WI38 (cell line): Measurements from ENCODE around the gene SLC25A48.

Experiments used
- H3K4me3 ChIP-seq: 2 replicates; pipeline ENCODE4 v1.5.1; 2011; ENCODE audit warnings: low read depth, mild to moderate bottlenecking, control low read depth, low read length
- TF ChIP-seq, protein P1 (sequence below): IDR thresholded peaks from 2 replicates; pipeline ENCODE4 v1.5.1; 2012; ENCODE audit warnings: low read depth, mild to moderate bottlenecking, control low read depth, low read length

Gene SLC25A48

DNA sequence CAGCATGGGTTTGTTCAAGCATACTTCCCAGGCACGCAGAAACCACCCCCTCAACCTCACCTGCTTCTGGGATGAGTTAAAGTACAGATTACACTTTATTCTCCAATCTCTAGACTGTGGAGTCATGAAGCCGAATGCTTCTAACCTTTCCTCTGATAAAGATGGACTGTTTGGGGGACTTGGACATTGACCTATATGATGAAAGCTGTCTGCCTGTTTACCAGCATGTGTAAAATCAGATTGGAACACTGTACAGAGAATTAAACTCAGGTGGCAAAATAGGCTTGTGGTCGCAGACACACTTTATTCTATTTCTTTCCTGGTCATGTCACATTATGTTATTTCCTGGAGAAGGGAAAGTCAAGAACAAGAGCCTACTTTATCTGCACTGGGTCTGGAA, 35.5 kb downstream of the SLC25A48 start:
- H3K4me3 ChIP-seq: no peak overlapping the region
- TF ChIP-seq, protein P1, sequence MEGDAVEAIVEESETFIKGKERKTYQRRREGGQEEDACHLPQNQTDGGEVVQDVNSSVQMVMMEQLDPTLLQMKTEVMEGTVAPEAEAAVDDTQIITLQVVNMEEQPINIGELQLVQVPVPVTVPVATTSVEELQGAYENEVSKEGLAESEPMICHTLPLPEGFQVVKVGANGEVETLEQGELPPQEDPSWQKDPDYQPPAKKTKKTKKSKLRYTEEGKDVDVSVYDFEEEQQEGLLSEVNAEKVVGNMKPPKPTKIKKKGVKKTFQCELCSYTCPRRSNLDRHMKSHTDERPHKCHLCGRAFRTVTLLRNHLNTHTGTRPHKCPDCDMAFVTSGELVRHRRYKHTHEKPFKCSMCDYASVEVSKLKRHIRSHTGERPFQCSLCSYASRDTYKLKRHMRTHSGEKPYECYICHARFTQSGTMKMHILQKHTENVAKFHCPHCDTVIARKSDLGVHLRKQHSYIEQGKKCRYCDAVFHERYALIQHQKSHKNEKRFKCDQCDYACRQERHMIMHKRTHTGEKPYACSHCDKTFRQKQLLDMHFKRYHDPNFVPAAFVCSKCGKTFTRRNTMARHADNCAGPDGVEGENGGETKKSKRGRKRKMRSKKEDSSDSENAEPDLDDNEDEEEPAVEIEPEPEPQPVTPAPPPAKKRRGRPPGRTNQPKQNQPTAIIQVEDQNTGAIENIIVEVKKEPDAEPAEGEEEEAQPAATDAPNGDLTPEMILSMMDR: no peak

DNA sequence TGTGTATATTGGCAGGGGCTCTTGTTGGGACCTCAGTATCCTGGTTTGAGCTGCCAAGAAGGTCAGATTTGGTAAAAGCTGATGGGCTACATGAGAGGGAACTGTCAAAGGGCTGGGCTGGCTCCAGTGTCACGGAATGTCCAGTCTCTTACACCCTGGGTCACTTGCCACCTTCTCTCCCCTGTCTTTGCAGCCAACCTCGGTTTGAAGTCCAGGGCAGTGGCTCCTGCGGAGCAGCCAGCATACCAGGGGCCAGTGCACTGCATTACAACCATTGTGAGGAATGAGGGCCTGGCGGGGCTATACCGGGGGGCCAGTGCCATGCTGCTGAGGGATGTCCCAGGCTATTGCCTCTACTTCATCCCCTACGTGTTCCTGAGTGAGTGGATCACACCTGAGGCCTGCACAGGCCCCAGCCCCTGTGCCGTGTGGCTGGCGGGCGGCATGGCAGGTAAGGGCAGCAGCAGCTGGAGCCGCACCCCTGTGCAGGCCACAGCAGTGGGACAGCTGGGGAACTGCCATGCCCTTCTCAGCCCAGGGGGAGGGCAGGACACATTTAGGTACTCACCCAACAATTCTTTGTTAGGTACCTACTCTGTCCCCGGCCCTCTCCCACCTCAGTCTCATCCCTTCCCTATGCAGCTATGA, 36.9 kb downstream of the SLC25A48 start:
- no peak overlapping the region for H3K4me3 ChIP-seq
- TF ChIP-seq, protein P1: no peak

DNA sequence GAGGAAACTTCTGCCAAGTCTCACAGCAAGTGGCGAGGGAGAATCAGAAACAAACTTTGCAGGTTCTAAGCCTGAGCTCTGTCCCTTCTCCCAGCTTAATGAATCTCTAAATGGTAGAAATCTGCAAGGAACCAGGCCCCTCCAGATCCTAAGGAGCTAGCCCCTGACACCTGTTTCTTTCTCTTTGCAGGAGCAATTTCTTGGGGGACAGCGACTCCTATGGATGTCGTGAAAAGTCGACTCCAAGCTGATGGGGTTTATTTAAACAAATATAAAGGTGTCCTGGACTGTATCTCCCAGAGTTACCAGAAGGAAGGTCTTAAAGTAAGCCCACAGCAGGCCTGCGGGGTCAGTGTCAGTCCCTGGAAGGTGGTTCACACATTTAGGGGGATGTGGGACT, 39.4 kb downstream of the SLC25A48 start:
- no peak overlapping the region for H3K4me3 ChIP-seq
- TF ChIP-seq, protein P1: no peak

DNA sequence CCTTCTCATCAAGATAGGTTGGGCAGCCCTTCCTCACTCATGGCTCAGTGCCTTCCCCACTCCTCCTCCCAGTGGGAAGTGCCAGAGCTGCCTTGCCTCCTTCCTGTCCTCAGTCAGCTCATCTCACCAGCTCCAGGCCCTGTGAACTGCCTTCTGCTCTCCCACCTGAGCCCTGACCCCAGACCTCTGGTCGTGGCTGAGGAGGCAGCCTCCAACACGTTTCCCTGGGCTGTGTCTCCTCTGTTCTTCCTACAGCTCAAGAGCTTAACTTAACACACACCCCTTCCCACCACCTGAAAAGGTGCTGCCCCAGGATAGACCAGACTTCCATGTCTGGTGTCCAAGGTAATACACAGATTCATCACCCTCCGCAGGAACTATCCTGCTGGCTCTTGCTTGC, 40.0 kb downstream of the SLC25A48 start:
- TF ChIP-seq, protein P1: no peak

DNA sequence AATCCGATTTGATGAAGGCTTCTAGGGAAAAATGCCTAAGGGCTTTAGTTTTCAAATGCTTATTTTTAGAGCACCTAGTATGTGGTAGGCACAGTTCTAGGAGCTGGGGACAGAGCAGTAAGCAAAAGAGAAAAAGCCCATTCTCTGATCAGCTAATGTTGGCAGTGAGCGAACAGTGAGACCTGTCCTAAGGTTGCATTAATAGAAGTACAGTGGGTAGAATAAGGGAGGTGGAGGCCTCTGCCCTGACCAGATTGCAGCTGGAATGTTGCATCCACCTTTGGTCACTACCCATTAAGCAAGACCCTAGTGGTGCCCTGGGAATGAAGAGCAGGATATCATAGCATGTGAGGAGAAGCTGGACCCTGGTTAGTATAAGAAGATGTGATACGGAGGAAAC, 41.1 kb downstream of the SLC25A48 start:
- TF ChIP-seq, protein P1: no peak
- H3K4me3 ChIP-seq: no peak overlapping the region

More for the DNA sequence above, 40.0 kb downstream of the SLC25A48 start:
- no peak overlapping the region for H3K4me3 ChIP-seq

DNA sequence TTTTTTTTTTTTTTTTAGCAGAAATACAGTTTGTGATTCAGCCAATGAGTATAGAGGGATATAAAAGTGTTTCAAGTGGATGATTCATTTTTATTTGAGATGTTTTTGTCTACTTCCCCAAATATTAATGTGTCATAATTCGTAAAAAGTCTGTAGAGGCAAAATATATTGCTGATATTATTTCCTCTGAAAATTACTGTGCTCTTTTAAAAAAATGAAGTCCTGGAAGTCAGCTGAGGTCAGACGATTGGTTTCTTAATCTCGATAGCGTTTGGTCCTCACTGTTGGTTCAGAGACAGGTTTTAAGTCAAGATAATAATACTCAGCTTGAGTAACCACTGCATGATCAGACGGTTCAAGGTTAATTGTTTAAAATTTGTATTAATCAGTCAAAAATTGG, 41.7 kb downstream of the SLC25A48 start:
- TF ChIP-seq, protein P1: no peak
- no peak overlapping the region for H3K4me3 ChIP-seq

DNA sequence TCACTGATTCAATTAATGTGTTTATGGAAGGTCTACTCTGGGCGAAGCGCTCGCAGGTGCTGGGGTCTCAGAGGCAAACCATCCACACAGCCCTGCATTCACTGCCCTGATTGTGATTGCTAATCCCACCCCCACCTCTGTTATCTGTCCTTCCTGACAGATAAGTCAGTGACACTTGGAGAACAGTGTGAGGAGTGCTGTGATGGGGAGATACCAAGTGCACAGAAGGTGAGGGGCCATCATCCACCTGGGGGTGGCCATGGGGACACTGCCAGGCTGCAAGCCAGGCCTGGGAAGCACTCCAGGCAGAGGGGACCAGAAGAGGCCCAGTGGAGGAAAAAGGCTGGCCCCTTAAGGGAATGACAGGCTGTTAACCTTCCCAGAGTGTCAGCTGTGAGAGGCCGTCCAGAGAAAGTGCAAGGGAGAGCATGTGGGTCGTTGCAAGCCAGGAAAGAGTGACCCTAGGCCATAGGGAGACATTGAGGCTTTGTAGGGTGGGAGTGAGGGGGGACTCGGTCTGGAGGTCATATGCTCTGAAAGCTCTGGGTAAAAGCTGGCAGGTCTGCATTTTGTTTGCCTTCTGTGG, 43.2 kb downstream of the SLC25A48 start:
- no peak overlapping the region for H3K4me3 ChIP-seq
- TF ChIP-seq, protein P1: no peak
